DND-41 (cell line): ENCODE results near the gene ARRDC3.

Source experiments
- CTCF ChIP-seq: IDR thresholded peaks from 2 replicates; pipeline ENCODE4 v1.5.1; 2012; ENCODE audit warnings: borderline replicate concordance, low read length, moderate library complexity, mild to moderate bottlenecking; ENCODE audit not compliant: poor library complexity, severe bottlenecking; ENCODE audit errors: extremely low read depth
- EZH2 ChIP-seq: IDR thresholded peaks from 3 replicates; pipeline ENCODE4 v1.6.1; 2012; ENCODE audit warnings: borderline replicate concordance, low read depth, mild to moderate bottlenecking, moderate library complexity, low read length, inconsistent platforms; ENCODE audit not compliant: severe bottlenecking

GRCh38 chr5:91367344-91367743 lies 15.8 kb downstream of the ARRDC3 start:
- no peak for TF ChIP-seq CTCF
- TF ChIP-seq EZH2, result no peak
